ENCODE measurements around the gene MPIG6B.

Gene MPIG6B

GRCh38 chr6:31770860-31771259, 47.7 kb downstream of the MPIG6B start:
- H3K27ac ChIP-seq = no peak overlapping the region
- no peak for TF ChIP-seq ZFX (IDR thresholded peaks at IDR 0.05; ENCODE audit: borderline replicate concordance)
- no peak for TF ChIP-seq CTCF (IDR thresholded peaks at IDR 0.05)

GRCh38 chr6:31771992-31772358, 48.8 kb downstream of the MPIG6B start:
- TF ChIP-seq ZFX (IDR thresholded peaks at IDR 0.05; ENCODE audit: borderline replicate concordance) (no peak), CTCF (IDR thresholded peaks at IDR 0.05) (no peak)
- H3K27ac ChIP-seq = no peak overlapping the region

- H3K27ac ChIP-seq = peak overlapping the region; percentile 81
These were observed 52.0 kb downstream of the MPIG6B start for GRCh38 chr6:31775184-31775583.

GRCh38 chr6:31775633-31776484, 52.7 kb downstream of the MPIG6B start:
- H3K27ac ChIP-seq = peak overlapping the region; percentile 81
- TF ChIP-seq ZFX (IDR thresholded peaks at IDR 0.05; ENCODE audit: borderline replicate concordance) (no peak), CTCF (IDR thresholded peaks at IDR 0.05) (no peak)

More at GRCh38 chr6:31775184-31775583, 52.0 kb downstream of the MPIG6B start:
- TF ChIP-seq ZFX (IDR thresholded peaks at IDR 0.05; ENCODE audit: borderline replicate concordance) = no peak
- TF ChIP-seq CTCF (IDR thresholded peaks at IDR 0.05) = no peak

All from 22Rv1 (cell line).